IMR-90 (cell line): Measurements from ENCODE around the gene C6orf47. TPM values are rescaled to one million over a fixed set of nuclear protein-coding genes. Genes with fewer than 3 reads are reported as not detected.

Source experiments
- ATAC-seq: fragments of 200-7000 bp; cut with Tn5 transposase; 2 replicates; pipeline ENCODE4 v1.9.1; 2020; ENCODE audit warnings: low read depth, mild to moderate bottlenecking, moderate library complexity
- Bru-seq: library from RNA; stranded (reverse); fragments of 400-500 nt; gene quantifications from one replicate; lab custom pipeline; 2021; lab: Mats Ljungman, UMichigan
- BruChase-seq, 2 experiments: library from RNA; stranded (reverse); fragments of 400-500 nt; gene quantifications; one replicate each; lab custom pipeline; 2021; lab: Mats Ljungman, UMichigan
- BruUV-seq: library from RNA; stranded (reverse); fragments of 400-500 nt; replicated peaks from 2 replicates; lab custom pipeline; 2021; lab: Mats Ljungman, UMichigan
- CTCF ChIA-PET: fragments of 300-600 bp; formaldehyde crosslinking; extraction: SDS; loops from one replicate; lab custom pipeline; 2021; ENCODE audit warnings: antibody characterized with exemption; lab: Yijun Ruan, JAX
- POLR2A ChIA-PET: fragments of 300-600 bp; sonication (Branson Sonifier 250); formaldehyde crosslinking; loops from one replicate; lab custom pipeline; 2022; ENCODE audit warnings: antibody characterized with exemption; ENCODE audit not compliant: unreplicated experiment; lab: Charles Lee
- DNase-seq: peaks from one replicate; pipeline ENCODE4 v3.0.0; 2013
- H2AFZ ChIP-seq: replicated peaks from 2 replicates; pipeline ENCODE3; 2013; ENCODE audit warnings: low read length, mild to moderate bottlenecking; ENCODE audit not compliant: poor library complexity
- H2AK5ac ChIP-seq: 2 replicates; pipeline ENCODE4 v1.6.1; 2013; ENCODE audit warnings: low read depth, low read length, inconsistent platforms
- H2AK9ac ChIP-seq: replicated peaks from 2 replicates; pipeline ENCODE3; 2013; ENCODE audit warnings: mild to moderate bottlenecking, low read depth, low read length, moderate library complexity; ENCODE audit not compliant: poor library complexity
- H2BK120ac ChIP-seq: 2 replicates; pipeline ENCODE4 v1.6.1; 2013; ENCODE audit warnings: low read depth, low read length, inconsistent platforms
- H2BK15ac ChIP-seq: 3 replicates; pipeline ENCODE4 v1.6.1; 2013; ENCODE audit warnings: low read depth, low read length, inconsistent platforms
- H2BK20ac ChIP-seq: 2 replicates; pipeline ENCODE4 v1.6.1; 2013; ENCODE audit warnings: low read depth, mild to moderate bottlenecking, inconsistent platforms, low read length, moderate library complexity
- H2BK5ac ChIP-seq: 2 replicates; pipeline ENCODE4 v1.6.1; 2013; ENCODE audit warnings: mild to moderate bottlenecking, low read depth, low read length, inconsistent platforms; ENCODE audit not compliant: poor library complexity, severe bottlenecking
- H3K14ac ChIP-seq: replicated peaks from 2 replicates; pipeline ENCODE4 v1.6.1; 2013; ENCODE audit warnings: low read depth, low read length, inconsistent platforms
- H3K18ac ChIP-seq: 2 replicates; pipeline ENCODE4 v1.6.1; 2013; ENCODE audit warnings: low read depth, low read length, control low read depth
- H3K23ac ChIP-seq: 2 replicates; pipeline ENCODE4 v1.6.1; 2013; ENCODE audit warnings: low read depth, low read length, inconsistent platforms
- H3K27ac ChIP-seq: 2 replicates; pipeline ENCODE4 v1.5.1; 2013; ENCODE audit warnings: mild to moderate bottlenecking, control low read depth, low read length; ENCODE audit not compliant: insufficient read depth
- H3K27me3 ChIP-seq: 2 replicates; pipeline ENCODE4 v1.6.1; 2013; ENCODE audit warnings: low read length; ENCODE audit not compliant: control insufficient read depth, insufficient read depth
- H3K36me3 ChIP-seq: 2 replicates; pipeline ENCODE4 v1.6.1; 2013; ENCODE audit warnings: low read length, mixed read lengths; ENCODE audit not compliant: control insufficient read depth, insufficient read depth
- H3K4ac ChIP-seq: 2 replicates; pipeline ENCODE4 v1.6.1; 2013; ENCODE audit warnings: low read depth, low read length, inconsistent platforms
- H3K4me1 ChIP-seq: 2 replicates; pipeline ENCODE4 v1.6.1; 2013; ENCODE audit warnings: low read length, mixed read lengths; ENCODE audit not compliant: control insufficient read depth, insufficient read depth
- H3K4me2 ChIP-seq: 2 replicates; pipeline ENCODE4 v1.6.1; 2013; ENCODE audit warnings: low read depth, mild to moderate bottlenecking, control low read depth, low read length, moderate library complexity
- H3K4me3 ChIP-seq: 2 replicates; pipeline ENCODE4 v1.5.1; 2013; ENCODE audit warnings: low read depth, mild to moderate bottlenecking, control low read depth, low read length, moderate library complexity; ENCODE audit not compliant: insufficient read depth
- H3K56ac ChIP-seq: 2 replicates; pipeline ENCODE4 v1.6.1; 2013; ENCODE audit warnings: low read length, inconsistent platforms; ENCODE audit not compliant: insufficient read depth; ENCODE audit errors: extremely low read depth
- H3K79me1 ChIP-seq, 2 experiments: 2 replicates each; pipeline ENCODE4 v1.6.1; 2013; ENCODE audit warnings: low read length in 2 of 2, inconsistent platforms in 1 of 2, low read depth in 1 of 2
- H3K9ac ChIP-seq: 2 replicates; pipeline ENCODE4 v1.6.1; 2013; ENCODE audit warnings: low read depth, low read length, control low read depth
- H3K9me1 ChIP-seq: 2 replicates; pipeline ENCODE4 v1.6.1; 2013; ENCODE audit warnings: low read length, inconsistent platforms; ENCODE audit not compliant: insufficient read depth
- H3K9me3 ChIP-seq: 2 replicates; pipeline ENCODE4 v1.6.1; 2013; ENCODE audit warnings: low read length; ENCODE audit not compliant: control insufficient read depth, insufficient read depth
- H4K20me1 ChIP-seq: 2 replicates; pipeline ENCODE4 v1.6.1; 2013; ENCODE audit warnings: low read length, inconsistent platforms; ENCODE audit not compliant: insufficient read depth
- H4K5ac ChIP-seq: 2 replicates; pipeline ENCODE4 v1.6.1; 2013; ENCODE audit warnings: mild to moderate bottlenecking, low read depth, low read length, control low read depth
- H4K8ac ChIP-seq, 2 experiments: 2 replicates each; pipeline ENCODE4 v1.6.1; 2013; ENCODE audit warnings: low read depth in 2 of 2, low read length in 2 of 2, control low read depth in 1 of 2, inconsistent platforms in 1 of 2
- H4K91ac ChIP-seq: 2 replicates; pipeline ENCODE4 v1.6.1; 2013; ENCODE audit warnings: low read depth, low read length, inconsistent platforms; ENCODE audit not compliant: insufficient read depth
- BHLHE40 ChIP-seq: fragments of 150-350 bp; IDR thresholded peaks from 2 replicates; pipeline ENCODE4 v1.6.1; 2016; ENCODE audit warnings: mild to moderate bottlenecking, low read depth, low read length
- CEBPB ChIP-seq: IDR thresholded peaks from 2 replicates; pipeline ENCODE4 v1.6.1; 2012; ENCODE audit warnings: low read depth, low read length, improper control_type of control experiment
- CHD1 ChIP-seq: IDR thresholded peaks from 2 replicates; pipeline ENCODE4 v1.6.1; 2012; ENCODE audit warnings: low read depth, low read length, improper control_type of control experiment
- MXI1 ChIP-seq: IDR thresholded peaks from 2 replicates; pipeline ENCODE4 v1.6.1; 2012; ENCODE audit warnings: low read depth, mild to moderate bottlenecking, low read length, moderate library complexity, borderline replicate concordance
- NFE2L2 ChIP-seq: fragments of 150-350 bp; IDR thresholded peaks from 2 replicates; pipeline ENCODE4 v1.6.1; 2016; ENCODE audit warnings: low read depth, mild to moderate bottlenecking, low read length
- POLR2A ChIP-seq: IDR thresholded peaks from 2 replicates; pipeline ENCODE4 v1.6.1; 2012; ENCODE audit warnings: mild to moderate bottlenecking, low read depth, low read length
- RAD21 ChIP-seq: IDR thresholded peaks from 2 replicates; pipeline ENCODE4 v1.6.1; 2012; ENCODE audit warnings: low read length, improper control_type of control experiment
- RCOR1 ChIP-seq: IDR thresholded peaks from 2 replicates; pipeline ENCODE4 v1.6.1; 2012; ENCODE audit warnings: mild to moderate bottlenecking, low read length, improper control_type of control experiment; ENCODE audit not compliant: insufficient replicate concordance
- SMC3 ChIP-seq: fragments of 150-350 bp; IDR thresholded peaks from 2 replicates; pipeline ENCODE4 v1.6.1; 2016; ENCODE audit warnings: low read depth, mild to moderate bottlenecking, antibody characterized with exemption, low read length, moderate library complexity
- WGBS, 2 experiments: methylation state at CpG; one replicate each; pipeline versions ENCODE4 v1.1.5 to v1.1.7; 2013; ENCODE audit warnings: missing lambda C conversion rate in 2 of 2; ENCODE audit not compliant: insufficient read length in 1 of 2; ENCODE audit errors: extremely low coverage in 2 of 2; 5-methylcytosine and 5-hydroxymethylcytosine counted together
- dilution Hi-C: fragments of 300-500 bp; cut with HindIII; formaldehyde crosslinking; loops from one replicate; pipeline ENCODE4 v1.14.3; 2018; ENCODE audit warnings: low sequenced_read_pairs; ENCODE audit not compliant: unreplicated experiment
- in situ Hi-C: fragments of 300-500 bp; cut with MboI; formaldehyde crosslinking; loops from 3 replicates; pipeline ENCODE4 v1.14.3; 2019; ENCODE audit warnings: low sequenced_read_pairs, inconsistent platforms, mixed read lengths
- intact Hi-C: fragments of 100-400 bp; cut with micrococcal nuclease; formaldehyde crosslinking; loops from 2 replicates; pipeline ENCODE4 v1.10.0; 2022
- long read RNA-seq: library from polyadenylated mRNA; unstranded; transcript quantifications from one replicate; pipeline ENCODE4 v2.0.0, GENCODE V29; 2021; ENCODE audit not compliant: unreplicated experiment
- polyA plus RNA-seq, 3 experiments: library from polyadenylated mRNA; depleted of rRNA; stranded (reverse); fragments of >200 nt; gene quantifications; 2 replicates each; pipeline ENCODE4 v1.2.3, GENCODE V29; 2012; ENCODE audit warnings: low replicate concordance in 1 of 3
- total RNA-seq: library from RNA; depleted of rRNA; stranded (reverse); fragments of >200 nt; gene quantifications from 2 replicates; pipeline ENCODE4 v1.2.3, GENCODE V29; 2012; rRNA removed
- TF ChIP-seq, protein P1 (sequence below): conservative IDR thresholded peaks from 2 replicates; pipeline ENCODE4 v1.5.1; 2012; ENCODE audit warnings: mild to moderate bottlenecking, low read depth, low read length, improper control_type of control experiment

Gene C6orf47, protein sequence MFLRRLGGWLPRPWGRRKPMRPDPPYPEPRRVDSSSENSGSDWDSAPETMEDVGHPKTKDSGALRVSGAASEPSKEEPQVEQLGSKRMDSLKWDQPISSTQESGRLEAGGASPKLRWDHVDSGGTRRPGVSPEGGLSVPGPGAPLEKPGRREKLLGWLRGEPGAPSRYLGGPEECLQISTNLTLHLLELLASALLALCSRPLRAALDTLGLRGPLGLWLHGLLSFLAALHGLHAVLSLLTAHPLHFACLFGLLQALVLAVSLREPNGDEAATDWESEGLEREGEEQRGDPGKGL
- total RNA-seq = 13.1 and 14.2 TPM in 2 replicates
- polyA plus RNA-seq (2012; rRNA removed) = 8.9 and 9.0 TPM in 2 replicates
- polyA plus RNA-seq (2012; cell fraction: cytosol; rRNA removed) = 10.0 and 11.7 TPM in 2 replicates
- polyA plus RNA-seq (2012; cell fraction: nucleus; rRNA removed; ENCODE audit: low replicate concordance) = 4.0 and 4.1 TPM in 2 replicates
- Bru-seq, nascent RNA = percentile 79 among the genes with signal in this experiment
- BruChase-seq, experiment 1, labeled RNA remaining after a 6-hour chase = percentile 70 among the genes with signal in this experiment
- percentile 86 among the genes with signal in this experiment for BruChase-seq, experiment 2, labeled RNA remaining after a 2-hour chase
- long read RNA-seq, transcript C6orf47-202 (1 exons, 2,475 nt) = major isoform, 50 of 50 reads
- long read RNA-seq, partial matches to known transcripts = 0 of 50 reads
- long read RNA-seq, other reads (novel, unspliced or antisense) = 0 of 50 reads

DNA sequence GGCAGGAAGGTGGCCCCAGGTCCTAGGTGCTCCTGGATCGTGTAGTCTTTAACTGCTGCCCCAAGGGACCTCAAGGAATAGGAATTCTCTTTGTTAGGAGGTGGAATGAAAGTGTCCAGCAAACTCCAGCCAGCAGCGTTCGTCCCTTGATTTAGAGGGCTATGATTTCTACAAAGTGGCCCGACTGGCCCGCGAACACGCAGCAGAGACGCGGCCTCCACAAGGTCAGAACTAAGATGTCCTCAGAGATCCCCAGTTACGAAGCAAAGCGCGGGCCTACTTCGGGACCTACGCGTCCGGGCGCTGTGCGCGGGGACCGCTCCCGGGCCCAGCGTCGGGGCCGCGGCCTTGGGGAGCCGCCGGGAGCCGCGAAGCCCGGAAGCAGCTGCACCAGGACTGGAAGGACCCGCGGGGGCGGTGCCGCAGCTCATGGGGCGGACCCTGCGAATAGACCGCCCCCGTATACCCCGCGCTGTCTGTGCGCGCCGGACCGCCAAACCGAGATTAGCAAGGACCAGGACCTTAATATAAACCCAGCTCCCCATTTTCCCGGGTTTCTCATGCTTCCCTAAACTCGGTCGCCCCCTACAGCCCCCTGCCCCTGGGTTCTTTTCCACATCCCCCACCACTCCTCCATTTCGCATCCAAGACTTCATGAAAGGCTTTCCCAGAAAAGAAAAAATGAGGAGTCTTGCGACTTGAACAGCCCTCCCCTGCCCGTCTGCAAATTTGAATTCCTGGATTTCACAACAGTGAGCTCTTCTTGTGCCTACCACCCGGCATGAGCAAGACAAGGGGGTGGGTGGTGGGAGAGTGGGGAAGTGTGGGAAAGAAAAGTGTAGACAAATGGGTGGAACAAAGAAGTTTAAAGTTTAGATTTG, at the start of gene C6orf47:
C6orf47 (minus strand) TSS at position 398 of the 881 bp plus-strand sequence. CDS start 831 bp downstream, outside the sequence.
- H3K14ac ChIP-seq = peak within 1 kb of the TSS; percentile 95
- peaks cover 17% of the 10 kb centered on the region for H4K20me1 ChIP-seq
- peak within 1 kb of the TSS; percentile 78 for H2BK5ac ChIP-seq
- H3K18ac ChIP-seq = peak within 1 kb of the TSS; percentile 47
- H3K36me3 ChIP-seq = peaks cover 15% of the 10 kb centered on the region
- peak within 1 kb of the TSS; percentile 98 for H3K9ac ChIP-seq
- ATAC-seq = peak; percentile 82
- intact Hi-C loops (loop anchor here (5.0 kb wide), 1 partner anchor 172 kb away; no protein-coding TSS in a partner anchor), in situ Hi-C loops (no loop called here), dilution Hi-C loops (no loop called here)
- peaks cover 26 to 84% of the 10 kb centered on the region in 2 experiments; a peak in 3 of 4 replicates for H3K79me1 ChIP-seq
- H2AK9ac ChIP-seq = peak within 1 kb of the TSS; percentile 90
- WGBS, 2 experiments = 1% methylated on average over 38 of the region's 52 CpGs; no CpG with 5 or more reads in 1 of the 2 experiments
- H3K9me1 ChIP-seq = peaks cover 17% of the 10 kb centered on the region; the same call in 1 of the 2 replicates
- peaks cover 21% of the 10 kb centered on the region for H3K4me1 ChIP-seq
- H4K91ac ChIP-seq = peak within 1 kb of the TSS; percentile 86
- H3K4me2 ChIP-seq = peak within 1 kb of the TSS; percentile 87
- H3K9me3 ChIP-seq = no peaks in the 10 kb centered on the region
- peak within 1 kb of the TSS; percentile 18; the same call in 1 of the 2 replicates for H2BK120ac ChIP-seq
- peak within 1 kb of the TSS; percentile 93 for H3K27ac ChIP-seq
- H4K5ac ChIP-seq = peak within 1 kb of the TSS; percentile 57
- POLR2A ChIA-PET = interaction anchor here (0.5 to 1.2 kb wide), 8 partner anchors 9 to 1758 kb away, joined by 3 to 11 read pairs (median 3); partner anchors contain the start of genes ABHD16A and BAG6
- peak within 1 kb of the TSS; percentile 82 to 95 for H4K8ac ChIP-seq
- H2BK20ac ChIP-seq = no peak within 1 kb of the TSS
- no TSS peak for BruUV-seq
- peak within 1 kb of the TSS; percentile 90 for H3K56ac ChIP-seq
- peak within 1 kb of the TSS; percentile 88 for H3K4ac ChIP-seq
- H3K4me3 ChIP-seq = peak within 1 kb of the TSS; percentile 92
- H2AFZ ChIP-seq = peak within 1 kb of the TSS; percentile 89
- peak within 1 kb of the TSS; percentile 89 for H2AK5ac ChIP-seq
- TF ChIP-seq MXI1 = peak; percentile 24; the same call in 1 of the 2 replicates
- peak; percentile 76 for TF ChIP-seq POLR2A
- no peak for TF ChIP-seq BHLHE40
- no peak for TF ChIP-seq RAD21
- TF ChIP-seq NFE2L2 = no peak
- no peak for TF ChIP-seq RCOR1
- TF ChIP-seq, protein P1, sequence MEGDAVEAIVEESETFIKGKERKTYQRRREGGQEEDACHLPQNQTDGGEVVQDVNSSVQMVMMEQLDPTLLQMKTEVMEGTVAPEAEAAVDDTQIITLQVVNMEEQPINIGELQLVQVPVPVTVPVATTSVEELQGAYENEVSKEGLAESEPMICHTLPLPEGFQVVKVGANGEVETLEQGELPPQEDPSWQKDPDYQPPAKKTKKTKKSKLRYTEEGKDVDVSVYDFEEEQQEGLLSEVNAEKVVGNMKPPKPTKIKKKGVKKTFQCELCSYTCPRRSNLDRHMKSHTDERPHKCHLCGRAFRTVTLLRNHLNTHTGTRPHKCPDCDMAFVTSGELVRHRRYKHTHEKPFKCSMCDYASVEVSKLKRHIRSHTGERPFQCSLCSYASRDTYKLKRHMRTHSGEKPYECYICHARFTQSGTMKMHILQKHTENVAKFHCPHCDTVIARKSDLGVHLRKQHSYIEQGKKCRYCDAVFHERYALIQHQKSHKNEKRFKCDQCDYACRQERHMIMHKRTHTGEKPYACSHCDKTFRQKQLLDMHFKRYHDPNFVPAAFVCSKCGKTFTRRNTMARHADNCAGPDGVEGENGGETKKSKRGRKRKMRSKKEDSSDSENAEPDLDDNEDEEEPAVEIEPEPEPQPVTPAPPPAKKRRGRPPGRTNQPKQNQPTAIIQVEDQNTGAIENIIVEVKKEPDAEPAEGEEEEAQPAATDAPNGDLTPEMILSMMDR = no peak
- peak; percentile 86 for TF ChIP-seq CEBPB
- no peak for TF ChIP-seq CHD1
- TF ChIP-seq SMC3 = no peak
- H2BK15ac ChIP-seq = no peak within 1 kb of the TSS
- H3K23ac ChIP-seq = peak within 1 kb of the TSS; percentile 57
- CTCF ChIA-PET = interaction anchor here (0.6 kb wide), 1 partner anchor 114 kb away, joined by 3 read pairs; the partner anchor contains the start of gene ATP6V1G2
- peak; percentile 75 for DNase-seq
- H3K27me3 ChIP-seq = no peaks in the 10 kb centered on the region
